ENCODE results near the gene CFB.
"Not testable (repeated sequence)": the region's sequence is repeated elsewhere in the genome, so short reads cannot be mapped to it uniquely, and the experiment has no call there.

CFB gene

GRCh38 chr6:31971993-31972708 is 26.3 kb downstream of the CFB start, which contains the start of gene DXO:
TSS of gene DXO (minus strand) at chr6:31972138. CDS start at chr6:31971675, 463 bp downstream.
- DNase-seq = peak; percentile 94 to 98

- DNase-seq = peak in 1 of 2 donors; percentile 19
These were observed 26.9 kb downstream of the CFB start for GRCh38 chr6:31972709-31973350.

GRCh38 chr6:31976065-31976464 is 30.2 kb downstream of the CFB start:
- not testable (repeated sequence) for DNase-seq

- DNase-seq = no peak
These were observed 32.0 kb downstream of the CFB start for GRCh38 chr6:31977816-31978431.

GRCh38 chr6:31978831-31979230 is 32.9 kb downstream of the CFB start:
- DNase-seq = no peak

GRCh38 chr6:31979238-31979898 is 33.5 kb downstream of the CFB start:
- DNase-seq = no peak

GRCh38 chr6:31980195-31980876 is 34.4 kb downstream of the CFB start:
- not testable (repeated sequence) for DNase-seq

GRCh38 chr6:31980998-31981397 is 35.1 kb downstream of the CFB start:
- not testable (repeated sequence) for DNase-seq

- not testable (repeated sequence) for DNase-seq
These were observed 35.8 kb downstream of the CFB start, which contains the start of gene C4A for GRCh38 chr6:31981744-31982143. TSS of gene C4A (plus strand) at chr6:31982057. CDS start at chr6:31982108, 51 bp downstream.

GRCh38 chr6:31989363-31989762 is 43.5 kb downstream of the CFB start:
- DNase-seq = not testable (repeated sequence)

GRCh38 chr6:31994421-31994820 is 48.5 kb downstream of the CFB start:
- DNase-seq = not testable (repeated sequence)

- not testable (repeated sequence) for DNase-seq
These were observed 50.5 kb downstream of the CFB start for GRCh38 chr6:31996385-31996784.

Data from stimulated activated CD4-positive, alpha-beta T cell treated with anti-CD3 and anti-CD28 coated beads, Interleukin-2, amount 100 ng/mL, for 24 hours (primary cell).